Cardiac muscle cell (in vitro differentiated cells and primary cell): Measurements from ENCODE around the gene REPS1. TPM values are rescaled to one million over a fixed set of nuclear protein-coding genes. Genes with fewer than 3 reads are reported as not detected.
"Not testable (repeated sequence)": the region's sequence is repeated elsewhere in the genome, so short reads cannot be mapped to it uniquely, and the experiment has no call there.

Source experiments
- DNase-seq, 2 donors: peaks; one replicate each; pipeline versions ENCODE4 v3.0.0 to v3.0.0-alpha.2; 2010 to 2017; ENCODE audit warnings: low read depth in 1 of 2, low spot score in 1 of 2
- H3K27ac ChIP-seq: fragments of 200-600 bp; sonication (generic); 2 replicates; pipeline ENCODE4 v1.5.1; 2016
- H3K27me3 ChIP-seq: fragments of 200-600 bp; sonication (generic); 2 replicates; pipeline ENCODE4 v1.6.0; 2016; ENCODE audit warnings: control low read depth
- H3K36me3 ChIP-seq: fragments of 200-600 bp; sonication (generic); 2 replicates; pipeline ENCODE4 v1.5.1; 2016; ENCODE audit warnings: control low read depth
- H3K4me1 ChIP-seq: fragments of 200-600 bp; sonication (generic); 2 replicates; pipeline ENCODE4 v1.8.1; 2017; ENCODE audit warnings: low read depth, mild to moderate bottlenecking, mixed run types
- H3K4me3 ChIP-seq: fragments of 200-600 bp; sonication (generic); 2 replicates; pipeline ENCODE4 v1.5.1; 2016; ENCODE audit warnings: mild to moderate bottlenecking
- H3K9me3 ChIP-seq: fragments of 200-600 bp; sonication (generic); 2 replicates; pipeline ENCODE4 v1.5.1; 2017; ENCODE audit warnings: low read depth, mild to moderate bottlenecking, control low read depth
- CTCF ChIP-seq: IDR thresholded peaks from 2 replicates; pipeline ENCODE4 v1.5.1; 2012; ENCODE audit warnings: low read depth, mild to moderate bottlenecking, low read length
- polyA plus RNA-seq: library from polyadenylated mRNA; unstranded; fragments of >200 nt; fragmentation: Nextera tagmentation; extraction: Ambion mirVana; gene quantifications from 2 replicates; pipeline ENCODE4 v1.2.1, GENCODE V29; 2016
- total RNA-seq: library from RNA; depleted of rRNA; stranded (reverse); fragments of >200 nt; gene quantifications from 2 replicates; pipeline ENCODE4 v1.2.3, GENCODE V29; 2016

The REPS1 gene
- total and polyA plus RNA-seq, 2 experiments from 2014 or later = 30.5 to 49.5 TPM

GRCh38 chr6:138948004-138948403 is 40.0 kb downstream of the REPS1 start:
- H3K4me1 ChIP-seq = no peaks in the 10 kb centered on the region
- DNase-seq = no peak
- TF ChIP-seq CTCF = no peak
- peaks cover 20% of the 10 kb centered on the region for H3K36me3 ChIP-seq
- no peaks in the 10 kb centered on the region for H3K9me3 ChIP-seq
- H3K27me3 ChIP-seq = no peaks in the 10 kb centered on the region
- H3K4me3 ChIP-seq = no peak overlapping the region
- no peak overlapping the region for H3K27ac ChIP-seq

- no peaks in the 10 kb centered on the region for H3K27me3 ChIP-seq
- no peak overlapping the region for H3K4me3 ChIP-seq
- DNase-seq = no peak
- no peak overlapping the region for H3K27ac ChIP-seq
- TF ChIP-seq CTCF = peak; percentile 16
- no peaks in the 10 kb centered on the region for H3K9me3 ChIP-seq
- H3K4me1 ChIP-seq = no peaks in the 10 kb centered on the region
- H3K36me3 ChIP-seq = peaks cover 30% of the 10 kb centered on the region
Measured at GRCh38 chr6:138945354-138945753, 42.7 kb downstream of the REPS1 start.

DNA sequence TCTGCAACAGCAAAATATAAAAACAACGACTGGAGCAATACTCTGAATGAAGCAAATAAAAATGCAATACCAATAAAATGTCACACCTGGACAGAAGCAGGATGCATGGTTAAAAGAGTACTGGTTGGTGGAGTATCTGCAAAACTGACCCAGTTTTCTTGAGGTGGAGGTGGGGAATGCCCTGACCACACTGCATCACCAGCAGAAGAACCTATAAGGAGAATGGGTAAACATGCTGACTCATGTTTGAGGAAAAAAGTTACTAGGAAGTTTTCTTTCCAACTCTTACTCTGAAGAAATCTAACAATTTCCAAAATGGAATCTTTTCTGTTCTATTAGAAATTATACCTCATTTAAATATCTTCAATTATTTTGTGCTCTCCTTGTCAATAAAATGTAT is 43.6 kb downstream of the REPS1 start:
- H3K27me3 ChIP-seq = no peaks in the 10 kb centered on the region
- peak in 1 of 2 donors; percentile 67 for DNase-seq
- no peaks in the 10 kb centered on the region for H3K9me3 ChIP-seq
- no peak overlapping the region for H3K4me3 ChIP-seq
- peaks cover 33% of the 10 kb centered on the region for H3K36me3 ChIP-seq
- TF ChIP-seq CTCF = no peak
- H3K4me1 ChIP-seq = no peaks in the 10 kb centered on the region
- H3K27ac ChIP-seq = no peak overlapping the region

GRCh38 chr6:138943089-138943625 is 44.9 kb downstream of the REPS1 start:
- Histone ChIP-seq H3K9me3 (no peaks in the 10 kb centered on the region), H3K27me3 (no peaks in the 10 kb centered on the region), H3K36me3 (peaks cover 36% of the 10 kb centered on the region), H3K4me1 (no peaks in the 10 kb centered on the region), H3K27ac (no peak overlapping the region), H3K4me3 (no peak overlapping the region)
- no peak for DNase-seq
- no peak for TF ChIP-seq CTCF

GRCh38 chr6:138936873-138937272 is 51.2 kb downstream of the REPS1 start:
- not testable (repeated sequence) for H3K4me3 ChIP-seq, H3K9me3 ChIP-seq, H3K27me3 ChIP-seq, H3K27ac ChIP-seq, DNase-seq, H3K4me1 ChIP-seq
- H3K36me3 ChIP-seq = peaks cover 24% of the 10 kb centered on the region

- Histone ChIP-seq H3K4me3 (no peak overlapping the region), H3K27ac (no peak overlapping the region), H3K4me1 (no peaks in the 10 kb centered on the region), H3K36me3 (peaks cover 17% of the 10 kb centered on the region), H3K27me3 (no peaks in the 10 kb centered on the region), H3K9me3 (no peaks in the 10 kb centered on the region)
- TF ChIP-seq CTCF = no peak
- no peak for DNase-seq
Measured at GRCh38 chr6:138931660-138932059, 56.4 kb downstream of the REPS1 start.
